ENCODE measurements around the gene NFKBIL1. TPM values are rescaled to one million over a fixed set of nuclear protein-coding genes. Genes with fewer than 3 reads are reported as not detected.

The NFKBIL1 gene
- total RNA-seq, 1 donor from 2014 or later = 20.4 TPM

GRCh38 chr6:31525932-31526591 lies 21.3 kb upstream of the NFKBIL1 start:
- no peak overlapping the region for H3K4me3 ChIP-seq (ENCODE audit: low read length in 3 of 3)
- H3K36me3 ChIP-seq (ENCODE audit: control insufficient read depth in 3 of 3, insufficient read depth in 3 of 3, low read length in 3 of 3) = peaks cover 14 to 16% (median 14%) of the 10 kb centered on the region in 3 donors
- H3K27me3 ChIP-seq (ENCODE audit: control insufficient read depth in 3 of 3, insufficient read depth in 3 of 3, low read length in 3 of 3) = no peaks in the 10 kb centered on the region
- H3K9me3 ChIP-seq (ENCODE audit: control insufficient read depth in 3 of 3, low read length in 3 of 3) = no peaks in the 10 kb centered on the region
- H3K27ac ChIP-seq (ENCODE audit: low read depth, low read length) = no peak overlapping the region
- peaks cover 3 to 4% (median 4%) of the 10 kb centered on the region in 3 donors for H3K4me1 ChIP-seq (ENCODE audit: control insufficient read depth in 3 of 3, insufficient read depth in 3 of 3, low read length in 3 of 3)
- H3K9ac ChIP-seq (ENCODE audit: low read depth in 1 of 3, low read length in 3 of 3) = no peak overlapping the region

GRCh38 chr6:31528307-31528777 lies 19.1 kb upstream of the NFKBIL1 start:
- H3K9ac ChIP-seq (ENCODE audit: low read depth in 1 of 3, low read length in 3 of 3) = no peak overlapping the region
- no peak overlapping the region for H3K4me3 ChIP-seq (ENCODE audit: low read length in 3 of 3)
- no peak overlapping the region for H3K27ac ChIP-seq (ENCODE audit: low read depth, low read length)
- peaks cover 27 to 35% (median 32%) of the 10 kb centered on the region in 3 donors for H3K36me3 ChIP-seq (ENCODE audit: control insufficient read depth in 3 of 3, insufficient read depth in 3 of 3, low read length in 3 of 3)
- peaks cover 3 to 4% (median 4%) of the 10 kb centered on the region in 3 donors for H3K4me1 ChIP-seq (ENCODE audit: control insufficient read depth in 3 of 3, insufficient read depth in 3 of 3, low read length in 3 of 3)
- no peaks in the 10 kb centered on the region for H3K27me3 ChIP-seq (ENCODE audit: control insufficient read depth in 3 of 3, insufficient read depth in 3 of 3, low read length in 3 of 3)
- no peaks in the 10 kb centered on the region for H3K9me3 ChIP-seq (ENCODE audit: control insufficient read depth in 3 of 3, low read length in 3 of 3)

- Histone ChIP-seq H3K27ac (ENCODE audit: low read depth, low read length) (no peak within 1 kb of the TSS), H3K9ac (ENCODE audit: low read depth in 1 of 3, low read length in 3 of 3) (no peak within 1 kb of the TSS), H3K4me3 (ENCODE audit: low read length in 3 of 3) (no peak within 1 kb of the TSS), H3K4me1 (ENCODE audit: control insufficient read depth in 3 of 3, insufficient read depth in 3 of 3, low read length in 3 of 3) (peaks cover 3 to 4% (median 4%) of the 10 kb centered on the region in 3 donors), H3K27me3 (ENCODE audit: control insufficient read depth in 3 of 3, insufficient read depth in 3 of 3, low read length in 3 of 3) (no peaks in the 10 kb centered on the region), H3K9me3 (ENCODE audit: control insufficient read depth in 3 of 3, low read length in 3 of 3) (no peaks in the 10 kb centered on the region), H3K36me3 (ENCODE audit: control insufficient read depth in 3 of 3, insufficient read depth in 3 of 3, low read length in 3 of 3) (peaks cover 30 to 39% (median 37%) of the 10 kb centered on the region in 3 donors)
Observed at GRCh38 chr6:31528821-31529328, 18.5 kb upstream of the NFKBIL1 start, which contains the start of gene MCCD1. TSS of gene MCCD1 (plus strand) at chr6:31528962. CDS start at chr6:31529015, 53 bp downstream.

GRCh38 chr6:31529329-31530150 lies 17.9 kb upstream of the NFKBIL1 start:
- no peak overlapping the region for H3K4me3 ChIP-seq (ENCODE audit: low read length in 3 of 3)
- peaks cover 3 to 4% (median 4%) of the 10 kb centered on the region in 3 donors for H3K4me1 ChIP-seq (ENCODE audit: control insufficient read depth in 3 of 3, insufficient read depth in 3 of 3, low read length in 3 of 3)
- no peak overlapping the region for H3K9ac ChIP-seq (ENCODE audit: low read depth in 1 of 3, low read length in 3 of 3)
- no peak overlapping the region for H3K27ac ChIP-seq (ENCODE audit: low read depth, low read length)
- no peaks in the 10 kb centered on the region for H3K27me3 ChIP-seq (ENCODE audit: control insufficient read depth in 3 of 3, insufficient read depth in 3 of 3, low read length in 3 of 3)
- H3K36me3 ChIP-seq (ENCODE audit: control insufficient read depth in 3 of 3, insufficient read depth in 3 of 3, low read length in 3 of 3) = peaks cover 37 to 45% (median 44%) of the 10 kb centered on the region in 3 donors
- no peaks in the 10 kb centered on the region for H3K9me3 ChIP-seq (ENCODE audit: control insufficient read depth in 3 of 3, low read length in 3 of 3)

GRCh38 chr6:31530659-31531058 lies 16.7 kb upstream of the NFKBIL1 start:
- Histone ChIP-seq H3K27ac (ENCODE audit: low read depth, low read length) (no peak overlapping the region), H3K4me3 (ENCODE audit: low read length in 3 of 3) (no peak overlapping the region), H3K4me1 (ENCODE audit: control insufficient read depth in 3 of 3, insufficient read depth in 3 of 3, low read length in 3 of 3) (peaks cover 3 to 4% (median 4%) of the 10 kb centered on the region in 3 donors), H3K27me3 (ENCODE audit: control insufficient read depth in 3 of 3, insufficient read depth in 3 of 3, low read length in 3 of 3) (no peaks in the 10 kb centered on the region), H3K9me3 (ENCODE audit: control insufficient read depth in 3 of 3, low read length in 3 of 3) (no peaks in the 10 kb centered on the region), H3K9ac (ENCODE audit: low read depth in 1 of 3, low read length in 3 of 3) (no peak overlapping the region), H3K36me3 (ENCODE audit: control insufficient read depth in 3 of 3, insufficient read depth in 3 of 3, low read length in 3 of 3) (peaks cover 48 to 57% (median 55%) of the 10 kb centered on the region in 3 donors)

GRCh38 chr6:31531162-31531561 lies 16.2 kb upstream of the NFKBIL1 start:
- H3K27ac ChIP-seq (ENCODE audit: low read depth, low read length) = no peak overlapping the region
- H3K9ac ChIP-seq (ENCODE audit: low read depth in 1 of 3, low read length in 3 of 3) = no peak overlapping the region
- H3K27me3 ChIP-seq (ENCODE audit: control insufficient read depth in 3 of 3, insufficient read depth in 3 of 3, low read length in 3 of 3) = no peaks in the 10 kb centered on the region
- peaks cover 53 to 62% (median 60%) of the 10 kb centered on the region in 3 donors for H3K36me3 ChIP-seq (ENCODE audit: control insufficient read depth in 3 of 3, insufficient read depth in 3 of 3, low read length in 3 of 3)
- H3K9me3 ChIP-seq (ENCODE audit: control insufficient read depth in 3 of 3, low read length in 3 of 3) = no peaks in the 10 kb centered on the region
- no peak overlapping the region for H3K4me3 ChIP-seq (ENCODE audit: low read length in 3 of 3)
- peaks cover 3 to 4% (median 4%) of the 10 kb centered on the region in 3 donors for H3K4me1 ChIP-seq (ENCODE audit: control insufficient read depth in 3 of 3, insufficient read depth in 3 of 3, low read length in 3 of 3)

GRCh38 chr6:31531771-31532643 lies 15.4 kb upstream of the NFKBIL1 start:
- Histone ChIP-seq H3K27me3 (ENCODE audit: control insufficient read depth in 3 of 3, insufficient read depth in 3 of 3, low read length in 3 of 3) (no peaks in the 10 kb centered on the region), H3K36me3 (ENCODE audit: control insufficient read depth in 3 of 3, insufficient read depth in 3 of 3, low read length in 3 of 3) (peaks cover 60 to 68% (median 65%) of the 10 kb centered on the region in 3 donors), H3K4me3 (ENCODE audit: low read length in 3 of 3) (no peak overlapping the region), H3K9ac (ENCODE audit: low read depth in 1 of 3, low read length in 3 of 3) (no peak overlapping the region), H3K27ac (ENCODE audit: low read depth, low read length) (no peak overlapping the region), H3K4me1 (ENCODE audit: control insufficient read depth in 3 of 3, insufficient read depth in 3 of 3, low read length in 3 of 3) (peaks cover 3 to 4% (median 4%) of the 10 kb centered on the region in 3 donors), H3K9me3 (ENCODE audit: control insufficient read depth in 3 of 3, low read length in 3 of 3) (no peaks in the 10 kb centered on the region)

GRCh38 chr6:31532644-31533454 lies 14.6 kb upstream of the NFKBIL1 start:
- H3K36me3 ChIP-seq (ENCODE audit: control insufficient read depth in 3 of 3, insufficient read depth in 3 of 3, low read length in 3 of 3) = peaks cover 66 to 75% (median 70%) of the 10 kb centered on the region in 3 donors

GRCh38 chr6:31533455-31533841 lies 14.0 kb upstream of the NFKBIL1 start:
- no peaks in the 10 kb centered on the region for H3K9me3 ChIP-seq (ENCODE audit: control insufficient read depth in 3 of 3, low read length in 3 of 3)
- H3K4me1 ChIP-seq (ENCODE audit: control insufficient read depth in 3 of 3, insufficient read depth in 3 of 3, low read length in 3 of 3) = peaks cover under 1 to 2% (median under 1%) of the 10 kb centered on the region in 3 donors
- H3K27ac ChIP-seq (ENCODE audit: low read depth, low read length) = no peak overlapping the region
- H3K36me3 ChIP-seq (ENCODE audit: control insufficient read depth in 3 of 3, insufficient read depth in 3 of 3, low read length in 3 of 3) = peaks cover 72 to 81% (median 76%) of the 10 kb centered on the region in 3 donors
- no peaks in the 10 kb centered on the region for H3K27me3 ChIP-seq (ENCODE audit: control insufficient read depth in 3 of 3, insufficient read depth in 3 of 3, low read length in 3 of 3)
- H3K4me3 ChIP-seq (ENCODE audit: low read length in 3 of 3) = no peak overlapping the region
- H3K9ac ChIP-seq (ENCODE audit: low read depth in 1 of 3, low read length in 3 of 3) = no peak overlapping the region

More at GRCh38 chr6:31532644-31533454, 14.6 kb upstream of the NFKBIL1 start:
- H3K27me3 ChIP-seq (ENCODE audit: control insufficient read depth in 3 of 3, insufficient read depth in 3 of 3, low read length in 3 of 3) = no peaks in the 10 kb centered on the region
- no peak overlapping the region for H3K4me3 ChIP-seq (ENCODE audit: low read length in 3 of 3)
- H3K9me3 ChIP-seq (ENCODE audit: control insufficient read depth in 3 of 3, low read length in 3 of 3) = no peaks in the 10 kb centered on the region
- no peak overlapping the region for H3K9ac ChIP-seq (ENCODE audit: low read depth in 1 of 3, low read length in 3 of 3)
- H3K4me1 ChIP-seq (ENCODE audit: control insufficient read depth in 3 of 3, insufficient read depth in 3 of 3, low read length in 3 of 3) = peaks cover 3 to 4% (median 4%) of the 10 kb centered on the region in 3 donors
- H3K27ac ChIP-seq (ENCODE audit: low read depth, low read length) = no peak overlapping the region
